ENCODE measurements around the gene ROR2. TPM values are rescaled to one million over a fixed set of nuclear protein-coding genes. Genes with fewer than 3 reads are reported as not detected.
A peak's percentile ranks its signal among the peaks of the same experiment; 100 is the strongest.
"Not testable (repeated sequence)": the region's sequence is repeated elsewhere in the genome, so short reads cannot be mapped to it uniquely, and the experiment has no call there.

Gene ROR2
- total RNA-seq, result not detected
- polyA plus RNA-seq, result not detected
- total RNA-seq, result 0 to 0.08 (median 0) reads per million in 6 experiments

GRCh38 chr9:91949946-91950664 is at the start of gene ROR2:
Gene ROR2 (minus strand): TSS chr9:91950228.
- DNase-seq (peak in 7 of 10 donors; percentile 3 to 31 (median 19)), ATAC-seq (peak; percentile 62 to 68)
- peaks cover 0 to 9% (median 0%) of the 10 kb centered on the region in 3 donors for H3K36me3 Mint-ChIP-seq
- POLR2A ChIA-PET, result no interaction called here
- peak within 1 kb of the TSS in 1 of 10 donors; percentile 11 for H3K27ac Mint-ChIP-seq
- H3K4me1 Mint-ChIP-seq, result peaks cover 2 to 9% (median 6%) of the 10 kb centered on the region in 4 donors
- H3K4me3 Mint-ChIP-seq, result peak within 1 kb of the TSS in 9 of 10 donors; percentile 20 to 74 (median 60)
- peaks cover 41 to 71% (median 60%) of the 10 kb centered on the region in 5 donors for H3K27me3 Mint-ChIP-seq
- H3K9me3 Mint-ChIP-seq, result peaks cover 0 to 4% (median 0%) of the 10 kb centered on the region in 9 donors

- POLR2A ChIA-PET, result no interaction called here
- no peaks in the 10 kb centered on the region for H3K9me3 Mint-ChIP-seq
- no peak overlapping the region for H3K27ac Mint-ChIP-seq
- ATAC-seq, result no peak
- H3K4me1 Mint-ChIP-seq, result no peaks in the 10 kb centered on the region
- H3K27me3 Mint-ChIP-seq, result peaks cover 5 to 32% (median 20%) of the 10 kb centered on the region in 5 donors
- DNase-seq, result no peak
- H3K4me3 Mint-ChIP-seq, result no peak overlapping the region
- H3K36me3 Mint-ChIP-seq, result no peaks in the 10 kb centered on the region
Observed at GRCh38 chr9:91995000-91995655, 45.1 kb upstream of the ROR2 start.

GRCh38 chr9:91994422-91994821 is 44.4 kb upstream of the ROR2 start:
- no peak for ATAC-seq
- Mint-ChIP-seq H3K4me3 (no peak overlapping the region), H3K4me1 (no peaks in the 10 kb centered on the region), H3K27ac (no peak overlapping the region), H3K36me3 (no peaks in the 10 kb centered on the region), H3K27me3 (peaks cover 5 to 33% (median 23%) of the 10 kb centered on the region in 5 donors), H3K9me3 (no peaks in the 10 kb centered on the region)
- POLR2A ChIA-PET, result no interaction called here
- no peak for DNase-seq

GRCh38 chr9:91992461-91993041 is 42.5 kb upstream of the ROR2 start:
- Mint-ChIP-seq H3K36me3 (no peaks in the 10 kb centered on the region), H3K4me3 (no peak overlapping the region), H3K4me1 (no peaks in the 10 kb centered on the region), H3K9me3 (peaks cover 0 to 2% (median 0%) of the 10 kb centered on the region in 9 donors), H3K27me3 (peaks cover 8 to 38% (median 23%) of the 10 kb centered on the region in 5 donors), H3K27ac (no peak overlapping the region)
- ATAC-seq, result no peak
- no peak for DNase-seq
- POLR2A ChIA-PET, result no interaction called here

GRCh38 chr9:91991721-91992341 is 41.8 kb upstream of the ROR2 start:
- no peaks in the 10 kb centered on the region for H3K4me1 Mint-ChIP-seq
- peaks cover 8 to 38% (median 23%) of the 10 kb centered on the region in 5 donors for H3K27me3 Mint-ChIP-seq
- no peak overlapping the region for H3K27ac Mint-ChIP-seq
- peaks cover 0 to 2% (median 0%) of the 10 kb centered on the region in 9 donors for H3K9me3 Mint-ChIP-seq
- ATAC-seq, result no peak
- no peak for DNase-seq
- no peak overlapping the region for H3K4me3 Mint-ChIP-seq
- no peaks in the 10 kb centered on the region for H3K36me3 Mint-ChIP-seq
- POLR2A ChIA-PET, result no interaction called here

GRCh38 chr9:91986248-91986647 is 36.2 kb upstream of the ROR2 start:
- DNase-seq (no peak), ATAC-seq (no peak)
- Mint-ChIP-seq H3K9me3 (peaks cover 0 to 21% (median 6%) of the 10 kb centered on the region in 9 donors), H3K4me3 (no peak overlapping the region), H3K36me3 (peaks cover 0 to 11% (median 0%) of the 10 kb centered on the region in 3 donors), H3K27me3 (peaks cover 9 to 28% (median 15%) of the 10 kb centered on the region in 5 donors), H3K27ac (no peak overlapping the region), H3K4me1 (no peaks in the 10 kb centered on the region)
- POLR2A ChIA-PET, result no interaction called here

GRCh38 chr9:91985692-91986091 is 35.7 kb upstream of the ROR2 start:
- DNase-seq, result no peak
- no peak for ATAC-seq
- Mint-ChIP-seq H3K9me3 (peaks cover 0 to 22% (median 8%) of the 10 kb centered on the region in 9 donors), H3K4me1 (no peaks in the 10 kb centered on the region), H3K27me3 (peaks cover 9 to 28% (median 13%) of the 10 kb centered on the region in 5 donors), H3K27ac (no peak overlapping the region), H3K36me3 (peaks cover 0 to 13% (median 2%) of the 10 kb centered on the region in 3 donors), H3K4me3 (no peak overlapping the region)
- POLR2A ChIA-PET, result no interaction called here

- Mint-ChIP-seq H3K27me3 (peaks cover 5 to 13% (median 10%) of the 10 kb centered on the region in 5 donors), H3K36me3 (peaks cover 0 to 14% (median 2%) of the 10 kb centered on the region in 3 donors), H3K4me1 (no peaks in the 10 kb centered on the region), H3K27ac (no peak overlapping the region), H3K4me3 (no peak overlapping the region), H3K9me3 (peaks cover 0 to 25% (median 8%) of the 10 kb centered on the region in 9 donors)
- POLR2A ChIA-PET, result no interaction called here
- ATAC-seq (no peak), DNase-seq (no peak)
Observed at GRCh38 chr9:91978740-91979414, 28.8 kb upstream of the ROR2 start.

- POLR2A ChIA-PET, H3K27ac Mint-ChIP-seq, H3K4me1 Mint-ChIP-seq, H3K9me3 Mint-ChIP-seq, DNase-seq, H3K4me3 Mint-ChIP-seq, H3K36me3 Mint-ChIP-seq, ATAC-seq: not testable (repeated sequence)
- H3K27me3 Mint-ChIP-seq, result peaks cover 3 to 29% (median 16%) of the 10 kb centered on the region in 5 donors
Observed at GRCh38 chr9:91975254-91975653, 25.2 kb upstream of the ROR2 start.

GRCh38 chr9:91972711-91973110 is 22.7 kb upstream of the ROR2 start:
- Mint-ChIP-seq H3K27ac (no peak overlapping the region), H3K36me3 (no peaks in the 10 kb centered on the region), H3K9me3 (peaks cover 0 to 7% (median 0%) of the 10 kb centered on the region in 9 donors), H3K4me3 (no peak overlapping the region), H3K27me3 (peaks cover 5 to 48% (median 16%) of the 10 kb centered on the region in 5 donors), H3K4me1 (no peaks in the 10 kb centered on the region)
- DNase-seq (no peak), ATAC-seq (no peak)
- POLR2A ChIA-PET, result no interaction called here

GRCh38 chr9:91972076-91972626 is 22.1 kb upstream of the ROR2 start:
- Mint-ChIP-seq H3K27me3 (peaks cover 5 to 51% (median 19%) of the 10 kb centered on the region in 5 donors), H3K4me3 (no peak overlapping the region), H3K9me3 (peaks cover 0 to 7% (median 0%) of the 10 kb centered on the region in 9 donors), H3K36me3 (no peaks in the 10 kb centered on the region), H3K4me1 (no peaks in the 10 kb centered on the region), H3K27ac (no peak overlapping the region)
- no peak for DNase-seq
- no peak for ATAC-seq
- POLR2A ChIA-PET, result no interaction called here

GRCh38 chr9:91967259-91967658 is 17.2 kb upstream of the ROR2 start:
- no peak for DNase-seq
- H3K36me3 Mint-ChIP-seq, result peaks cover 0 to under 1% (median 0%) of the 10 kb centered on the region in 3 donors
- no peaks in the 10 kb centered on the region for H3K4me1 Mint-ChIP-seq
- peaks cover 8 to 61% (median 31%) of the 10 kb centered on the region in 5 donors for H3K27me3 Mint-ChIP-seq
- no peak overlapping the region for H3K4me3 Mint-ChIP-seq
- H3K27ac Mint-ChIP-seq, result no peak overlapping the region
- no peak for ATAC-seq
- H3K9me3 Mint-ChIP-seq, result peaks cover 0 to 2% (median 0%) of the 10 kb centered on the region in 9 donors
- POLR2A ChIA-PET, result no interaction called here

Data from naive thymus-derived CD8-positive, alpha-beta T cell (primary cell).